Peyer's patch (tissue), 4 donors: Measurements from ENCODE around the gene NXT1.

ENCODE experiments used
- CTCF ChIP-seq, 6 experiments: fragments of 450-650 bp in 4 of 6; fragments of 200-600 bp in 2 of 6; sonication (generic) in 1 of 6; IDR thresholded peaks; one replicate each; pipeline ENCODE4 v1.5.1; 2017 to 2019; ENCODE audit warnings: antibody characterized with exemption in 6 of 6, mild to moderate bottlenecking in 3 of 6, moderate library complexity in 1 of 6
- POLR2A ChIP-seq, 2 donors: fragments of 450-650 bp; IDR thresholded peaks; one replicate each; pipeline ENCODE4 v1.5.1; 2017; ENCODE audit warnings: antibody characterized with exemption in 2 of 2, mild to moderate bottlenecking in 2 of 2, moderate library complexity in 2 of 2

- TF ChIP-seq CTCF (IDR thresholded peaks at IDR 0.05) (no peak), POLR2A (IDR thresholded peaks at IDR 0.05) (no peak)
Observed at GRCh38 chr20:23308024-23308423, 42.6 kb upstream of the NXT1 start.
